Calu3 (cell line): Measurements from ENCODE around the gene PIK3C2A. TPM values are rescaled to one million over a fixed set of nuclear protein-coding genes. Genes with fewer than 3 reads are reported as not detected.

Experiments
- BruUV-seq: library from RNA; stranded (reverse); fragments of 400-500 nt; replicated peaks from 2 replicates; lab custom pipeline; 2021; lab: Mats Ljungman, UMichigan
- CTCF ChIA-PET: fragments of 300-600 bp; sonication (Branson Sonifier 250); formaldehyde crosslinking; loops from one replicate; lab custom pipeline; 2022; ENCODE audit warnings: antibody characterized with exemption; lab: Charles Lee
- DNase-seq: peaks from one replicate; pipeline ENCODE4 v3.0.0; 2022
- H3K27ac Mint-ChIP-seq: one replicate; pipeline ENCODE4 v1.8.0; 2022; ENCODE audit warnings: mixed read lengths; ENCODE audit not compliant: unreplicated experiment
- H3K27me3 Mint-ChIP-seq: one replicate; pipeline ENCODE4 v1.8.0; 2022; ENCODE audit warnings: mixed read lengths; ENCODE audit not compliant: unreplicated experiment
- H3K36me3 Mint-ChIP-seq: one replicate; pipeline ENCODE4 v1.8.0; 2022; ENCODE audit warnings: mild to moderate bottlenecking, moderate library complexity, mixed read lengths; ENCODE audit not compliant: insufficient read depth, unreplicated experiment
- H3K4me1 Mint-ChIP-seq: one replicate; pipeline ENCODE4 v1.8.0; 2022; ENCODE audit warnings: mild to moderate bottlenecking, low read depth, mixed read lengths; ENCODE audit not compliant: unreplicated experiment
- H3K4me3 Mint-ChIP-seq: one replicate; pipeline ENCODE4 v1.8.0; 2022; ENCODE audit warnings: mild to moderate bottlenecking, low read depth, moderate library complexity, mixed read lengths; ENCODE audit not compliant: unreplicated experiment
- H3K9me3 Mint-ChIP-seq: one replicate; pipeline ENCODE4 v1.8.0; 2022; ENCODE audit warnings: low read depth, mixed read lengths; ENCODE audit not compliant: unreplicated experiment
- CTCF ChIP-seq: fragments of 200-600 bp; IDR thresholded peaks from one replicate; pipeline ENCODE4 v1.8.0; 2022; ENCODE audit warnings: antibody characterized with exemption; ENCODE audit not compliant: unreplicated experiment
- intact Hi-C: fragments of 100-400 bp; cut with micrococcal nuclease; formaldehyde crosslinking; loops from one replicate; pipeline ENCODE4 v1.10.0; 2022; ENCODE audit not compliant: unreplicated experiment
- total RNA-seq: library from RNA; stranded (reverse); gene quantifications from 2 replicates; pipeline ENCODE4 v1.2.3, GENCODE V29; 2022

The PIK3C2A gene
- total RNA-seq, 1 experiment from 2014 or later: 75.9 TPM

GRCh38 chr11:17179970-17180369 is 27.8 kb downstream of the PIK3C2A start:
- H3K27me3 Mint-ChIP-seq: no peaks in the 10 kb centered on the region
- intact Hi-C loops: no loop called here
- no peaks in the 10 kb centered on the region for H3K4me1 Mint-ChIP-seq
- no TSS peak for BruUV-seq
- H3K9me3 Mint-ChIP-seq: no peaks in the 10 kb centered on the region
- H3K4me3 Mint-ChIP-seq: no peak overlapping the region
- H3K27ac Mint-ChIP-seq: no peak overlapping the region
- no peaks in the 10 kb centered on the region for H3K36me3 Mint-ChIP-seq
- TF ChIP-seq CTCF: no peak
- CTCF ChIA-PET: no interaction called here
- DNase-seq: no peak

GRCh38 chr11:17173332-17173731 is 34.5 kb downstream of the PIK3C2A start:
- H3K27ac Mint-ChIP-seq: no peak overlapping the region
- CTCF ChIA-PET: no interaction called here

GRCh38 chr11:17171916-17172315 is 35.9 kb downstream of the PIK3C2A start:
- H3K9me3 Mint-ChIP-seq: no peaks in the 10 kb centered on the region
- no peak overlapping the region for H3K4me3 Mint-ChIP-seq
- CTCF ChIA-PET: no interaction called here
- H3K27ac Mint-ChIP-seq: no peak overlapping the region
- no peak for DNase-seq
- no peak for TF ChIP-seq CTCF
- BruUV-seq: no TSS peak
- peaks cover 21% of the 10 kb centered on the region for H3K36me3 Mint-ChIP-seq
- H3K27me3 Mint-ChIP-seq: no peaks in the 10 kb centered on the region
- intact Hi-C loops: no loop called here
- H3K4me1 Mint-ChIP-seq: peaks cover 38% of the 10 kb centered on the region

More at GRCh38 chr11:17173332-17173731, 34.5 kb downstream of the PIK3C2A start:
- intact Hi-C loops: no loop called here
- peaks cover 9% of the 10 kb centered on the region for H3K36me3 Mint-ChIP-seq
- TF ChIP-seq CTCF: no peak
- no peaks in the 10 kb centered on the region for H3K9me3 Mint-ChIP-seq
- peaks cover 31% of the 10 kb centered on the region for H3K4me1 Mint-ChIP-seq
- H3K4me3 Mint-ChIP-seq: no peak overlapping the region
- DNase-seq: no peak
- no peaks in the 10 kb centered on the region for H3K27me3 Mint-ChIP-seq
- BruUV-seq: no TSS peak

- intact Hi-C loops: no loop called here
- no peak overlapping the region for H3K4me3 Mint-ChIP-seq
- TF ChIP-seq CTCF: no peak
- H3K36me3 Mint-ChIP-seq: peaks cover 21% of the 10 kb centered on the region
- H3K4me1 Mint-ChIP-seq: peaks cover 39% of the 10 kb centered on the region
- no peaks in the 10 kb centered on the region for H3K27me3 Mint-ChIP-seq
- BruUV-seq: no TSS peak
- DNase-seq: no peak
- CTCF ChIA-PET: no interaction called here
- H3K27ac Mint-ChIP-seq: no peak overlapping the region
- H3K9me3 Mint-ChIP-seq: no peaks in the 10 kb centered on the region
These were observed 36.4 kb downstream of the PIK3C2A start for GRCh38 chr11:17171343-17171742.
